Measurements from ENCODE around the gene MEI4.

DNA sequence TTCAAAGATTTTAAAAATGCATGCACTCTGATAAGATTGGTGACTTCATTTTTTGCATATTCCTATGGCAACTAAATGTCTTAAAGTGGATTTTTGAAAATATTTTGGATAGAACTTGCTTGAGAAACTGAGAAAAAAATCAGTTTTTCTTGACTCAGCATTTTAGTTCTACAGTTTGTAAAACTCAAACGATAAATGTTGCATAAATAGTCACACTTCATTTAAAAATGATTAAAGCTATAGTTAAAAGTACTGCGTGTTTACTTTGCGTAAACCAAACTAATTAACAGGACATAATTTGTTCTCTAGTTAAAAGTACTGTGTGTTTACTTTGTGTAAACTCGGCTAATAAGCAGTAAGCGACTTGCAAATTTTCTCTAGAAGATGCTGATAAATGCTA is 28.3 kb upstream of the MEI4 start:
- TF ChIP-seq SP1 (IDR thresholded peaks at IDR 0.05; ENCODE audit: low read depth), result no peak
- TF ChIP-seq RAD21 (IDR thresholded peaks at IDR 0.05; ENCODE audit: low read depth), result no peak
- no peak for TF ChIP-seq JUND (IDR thresholded peaks at IDR 0.05)
- TF ChIP-seq, protein P1, sequence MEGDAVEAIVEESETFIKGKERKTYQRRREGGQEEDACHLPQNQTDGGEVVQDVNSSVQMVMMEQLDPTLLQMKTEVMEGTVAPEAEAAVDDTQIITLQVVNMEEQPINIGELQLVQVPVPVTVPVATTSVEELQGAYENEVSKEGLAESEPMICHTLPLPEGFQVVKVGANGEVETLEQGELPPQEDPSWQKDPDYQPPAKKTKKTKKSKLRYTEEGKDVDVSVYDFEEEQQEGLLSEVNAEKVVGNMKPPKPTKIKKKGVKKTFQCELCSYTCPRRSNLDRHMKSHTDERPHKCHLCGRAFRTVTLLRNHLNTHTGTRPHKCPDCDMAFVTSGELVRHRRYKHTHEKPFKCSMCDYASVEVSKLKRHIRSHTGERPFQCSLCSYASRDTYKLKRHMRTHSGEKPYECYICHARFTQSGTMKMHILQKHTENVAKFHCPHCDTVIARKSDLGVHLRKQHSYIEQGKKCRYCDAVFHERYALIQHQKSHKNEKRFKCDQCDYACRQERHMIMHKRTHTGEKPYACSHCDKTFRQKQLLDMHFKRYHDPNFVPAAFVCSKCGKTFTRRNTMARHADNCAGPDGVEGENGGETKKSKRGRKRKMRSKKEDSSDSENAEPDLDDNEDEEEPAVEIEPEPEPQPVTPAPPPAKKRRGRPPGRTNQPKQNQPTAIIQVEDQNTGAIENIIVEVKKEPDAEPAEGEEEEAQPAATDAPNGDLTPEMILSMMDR (IDR thresholded peaks at IDR 0.05 in 2 of 3, conservative IDR thresholded peaks at IDR 0.05 in 1 of 3; ENCODE audit: borderline replicate concordance in 1 of 3, insufficient read depth in 1 of 3, low read depth in 2 of 3, low read length in 2 of 3), result no peak
- TF ChIP-seq ZNF274 (IDR thresholded peaks at IDR 0.05; ENCODE audit: low read depth, low read length), result no peak
- TF ChIP-seq, protein P2, sequence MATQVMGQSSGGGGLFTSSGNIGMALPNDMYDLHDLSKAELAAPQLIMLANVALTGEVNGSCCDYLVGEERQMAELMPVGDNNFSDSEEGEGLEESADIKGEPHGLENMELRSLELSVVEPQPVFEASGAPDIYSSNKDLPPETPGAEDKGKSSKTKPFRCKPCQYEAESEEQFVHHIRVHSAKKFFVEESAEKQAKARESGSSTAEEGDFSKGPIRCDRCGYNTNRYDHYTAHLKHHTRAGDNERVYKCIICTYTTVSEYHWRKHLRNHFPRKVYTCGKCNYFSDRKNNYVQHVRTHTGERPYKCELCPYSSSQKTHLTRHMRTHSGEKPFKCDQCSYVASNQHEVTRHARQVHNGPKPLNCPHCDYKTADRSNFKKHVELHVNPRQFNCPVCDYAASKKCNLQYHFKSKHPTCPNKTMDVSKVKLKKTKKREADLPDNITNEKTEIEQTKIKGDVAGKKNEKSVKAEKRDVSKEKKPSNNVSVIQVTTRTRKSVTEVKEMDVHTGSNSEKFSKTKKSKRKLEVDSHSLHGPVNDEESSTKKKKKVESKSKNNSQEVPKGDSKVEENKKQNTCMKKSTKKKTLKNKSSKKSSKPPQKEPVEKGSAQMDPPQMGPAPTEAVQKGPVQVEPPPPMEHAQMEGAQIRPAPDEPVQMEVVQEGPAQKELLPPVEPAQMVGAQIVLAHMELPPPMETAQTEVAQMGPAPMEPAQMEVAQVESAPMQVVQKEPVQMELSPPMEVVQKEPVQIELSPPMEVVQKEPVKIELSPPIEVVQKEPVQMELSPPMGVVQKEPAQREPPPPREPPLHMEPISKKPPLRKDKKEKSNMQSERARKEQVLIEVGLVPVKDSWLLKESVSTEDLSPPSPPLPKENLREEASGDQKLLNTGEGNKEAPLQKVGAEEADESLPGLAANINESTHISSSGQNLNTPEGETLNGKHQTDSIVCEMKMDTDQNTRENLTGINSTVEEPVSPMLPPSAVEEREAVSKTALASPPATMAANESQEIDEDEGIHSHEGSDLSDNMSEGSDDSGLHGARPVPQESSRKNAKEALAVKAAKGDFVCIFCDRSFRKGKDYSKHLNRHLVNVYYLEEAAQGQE (IDR thresholded peaks at IDR 0.05; ENCODE audit: low read depth), result no peak
- TF ChIP-seq EZH2phosphoT487 (IDR thresholded peaks at IDR 0.05; ENCODE audit: borderline replicate concordance), result no peak
- no peak for TF ChIP-seq YY1 (IDR thresholded peaks at IDR 0.05; ENCODE audit: extremely low read depth, insufficient replicate concordance, low read depth, low read length)

Data from HCT116 (cell line).